HepG2 (cell line): ENCODE measurements around the gene CRLF1. TPM values are rescaled to one million over a fixed set of nuclear protein-coding genes. Genes with fewer than 3 reads are reported as not detected.

ENCODE experiments used
- ATAC-seq: fragments of 200-7000 bp; cut with Tn5 transposase; 3 replicates; pipeline ENCODE4 v1.9.1; 2020; ENCODE audit warnings: mild to moderate bottlenecking, moderate library complexity
- BruUV-seq: library from RNA; stranded (reverse); fragments of 400-500 nt; replicated peaks from 2 replicates; lab custom pipeline; 2021; lab: Mats Ljungman, UMichigan
- CTCF ChIA-PET: fragments of 300-600 bp; formaldehyde crosslinking; extraction: SDS; loops from one replicate; lab custom pipeline; 2021; ENCODE audit warnings: low total read pairs, inconsistent platforms, low intra/inter-chr PET ratio; lab: Yijun Ruan, JAX
- POLR2A ChIA-PET: fragments of 350-600 bp; sonication (Branson Sonifier 250); formaldehyde crosslinking; loops from one replicate; lab custom pipeline; 2020; ENCODE audit warnings: antibody characterized with exemption, inconsistent platforms; lab: Yijun Ruan, JAX
- DNase-seq: peaks from one replicate; pipeline ENCODE4 v3.0.0-alpha.2; 2015; ENCODE audit warnings: low spot score
- FAIRE-seq: peaks from 3 replicates; lab custom pipeline; 2011; peaks lifted over from hg19 to GRCh38; lab: Jason Lieb, UNC
- H2AFZ ChIP-seq: one replicate; pipeline ENCODE4 v1.6.1; 2011; ENCODE audit warnings: low read length, inconsistent platforms
- H3K27ac ChIP-seq: fragments of 300-600 bp; 3 replicates; pipeline ENCODE4 v1.8.0; 2011; ENCODE audit warnings: mixed run types, mild to moderate bottlenecking, mixed read lengths, low read length, inconsistent platforms; ENCODE audit not compliant: insufficient read depth; ENCODE audit errors: extremely low read length
- H3K27me3 ChIP-seq, 2 experiments: fragments of 200-600 bp in 1 of 2; 2 replicates in 1 of 2; 3 replicates in 1 of 2; pipeline versions ENCODE4 v1.6.0 to v1.8.0; 2011; ENCODE audit warnings: low read length in 2 of 2, mild to moderate bottlenecking in 2 of 2, moderate library complexity in 2 of 2, inconsistent platforms in 1 of 2; ENCODE audit not compliant: insufficient read depth in 2 of 2, control insufficient read depth in 1 of 2
- H3K36me3 ChIP-seq, 2 experiments: fragments of 200-600 bp in 1 of 2; replicated peaks in 1 of 2; 2 replicates in 1 of 2; 3 replicates in 1 of 2; pipeline versions ENCODE4 v1.5.1 to v1.8.0; 2011; ENCODE audit warnings: low read length in 2 of 2, inconsistent platforms in 1 of 2; ENCODE audit not compliant: insufficient read depth in 2 of 2, control insufficient read depth in 1 of 2
- H3K4me1 ChIP-seq: 2 replicates; pipeline ENCODE4 v1.5.1; 2012; ENCODE audit warnings: low read length, inconsistent platforms; ENCODE audit not compliant: insufficient read depth
- H3K4me2 ChIP-seq: 2 replicates; pipeline ENCODE4 v1.6.0; 2011; ENCODE audit warnings: low read depth, low read length, inconsistent platforms
- H3K4me3 ChIP-seq, 3 experiments: fragments of 200-600 bp in 1 of 3; sonication (generic), shearing (Covaris generic) in 1 of 3; replicated peaks in 1 of 3; 2 replicates each; pipeline ENCODE4 v1.5.1; 2011 to 2016; ENCODE audit warnings: low read length in 3 of 3, inconsistent platforms in 2 of 3, low read depth in 2 of 3, mild to moderate bottlenecking in 2 of 3, control low read depth in 1 of 3, mixed read lengths in 1 of 3; ENCODE audit not compliant: insufficient read depth in 1 of 3
- H3K79me2 ChIP-seq: one replicate; pipeline ENCODE4 v1.6.1; 2011; ENCODE audit warnings: low read length, inconsistent platforms; ENCODE audit not compliant: insufficient read depth
- H3K9ac ChIP-seq: 2 replicates; pipeline ENCODE4 v1.6.0; 2011; ENCODE audit warnings: mild to moderate bottlenecking, low read depth, low read length, inconsistent platforms; ENCODE audit not compliant: insufficient read depth
- H3K9me3 ChIP-seq: 2 replicates; pipeline ENCODE4 v1.5.1; 2012; ENCODE audit warnings: mild to moderate bottlenecking, low read length
- H4K20me1 ChIP-seq: 2 replicates; pipeline ENCODE4 v1.6.0; 2011; ENCODE audit warnings: inconsistent platforms, mild to moderate bottlenecking, low read length, moderate library complexity; ENCODE audit not compliant: insufficient read depth
- EED ChIP-seq: sonication (generic); formaldehyde crosslinking; IDR thresholded peaks from 2 replicates; pipeline ENCODE4 v1.5.0; 2020; ENCODE audit warnings: mild to moderate bottlenecking, missing genetic modification reagents
- ESRRA ChIP-seq: sonication (generic); formaldehyde crosslinking; IDR thresholded peaks from 2 replicates; pipeline ENCODE4 v1.5.1; 2020; ENCODE audit warnings: mild to moderate bottlenecking, low read depth, missing genetic modification reagents
- EZH2 ChIP-seq: conservative IDR thresholded peaks from 2 replicates; pipeline ENCODE4 v1.6.1; 2012; ENCODE audit warnings: mild to moderate bottlenecking, low read depth, low read length, moderate library complexity
- GZF1 ChIP-seq: sonication (generic); formaldehyde crosslinking; IDR thresholded peaks from 2 replicates; pipeline ENCODE4 v1.5.1; 2020; ENCODE audit warnings: mild to moderate bottlenecking, missing genetic modification reagents
- HHEX ChIP-seq: IDR thresholded peaks from 2 replicates; pipeline ENCODE4 v1.6.1; 2016; ENCODE audit warnings: control low read depth
- NCOA1 ChIP-seq: sonication (generic); formaldehyde crosslinking; IDR thresholded peaks from 2 replicates; pipeline ENCODE4 v1.9.0; 2021; ENCODE audit warnings: missing genetic modification reagents
- NR2F1 ChIP-seq, 2 experiments: fragments of 450-650 bp in 1 of 2; formaldehyde crosslinking in 1 of 2; IDR thresholded peaks; 2 replicates each; pipeline versions ENCODE4 v1.5.0 to v1.6.1; 2016 to 2020; ENCODE audit warnings: mild to moderate bottlenecking in 1 of 2, missing compliant biosample characterization in 1 of 2, missing genetic modification reagents in 1 of 2, moderate library complexity in 1 of 2
- PAXIP1 ChIP-seq: sonication (generic); formaldehyde crosslinking; conservative IDR thresholded peaks from 2 replicates; pipeline ENCODE4 v1.4.0; 2020; ENCODE audit warnings: mild to moderate bottlenecking, missing genetic modification reagents, moderate library complexity
- POLR2A ChIP-seq, 2 experiments: IDR thresholded peaks; 2 replicates each; pipeline ENCODE4 v1.6.1; 2011; ENCODE audit warnings: low read depth in 2 of 2, low read length in 2 of 2, mild to moderate bottlenecking in 1 of 2, moderate library complexity in 1 of 2; ENCODE audit not compliant: insufficient read depth in 1 of 2
- RBM39 ChIP-seq: fragments of 200-400 bp; formaldehyde crosslinking; IDR thresholded peaks from one replicate; pipeline ENCODE4 v1.6.1; 2018; ENCODE audit warnings: antibody characterized with exemption, mild to moderate bottlenecking, low read depth, low read length; ENCODE audit not compliant: poor library complexity, severe bottlenecking
- ZNF367 ChIP-seq: sonication (generic); formaldehyde crosslinking; IDR thresholded peaks from 2 replicates; pipeline ENCODE4 v1.4.0; 2020; ENCODE audit warnings: missing genetic modification reagents, borderline replicate concordance
- ZNF468 ChIP-seq: sonication (generic); formaldehyde crosslinking; IDR thresholded peaks from 2 replicates; pipeline ENCODE4 v1.8.0; 2022; ENCODE audit warnings: mild to moderate bottlenecking, moderate library complexity, missing genetic modification reagents
- ZNF556 ChIP-seq: sonication (generic); formaldehyde crosslinking; IDR thresholded peaks from 2 replicates; pipeline ENCODE4 v1.4.0; 2020; ENCODE audit warnings: mild to moderate bottlenecking, missing genetic modification reagents, borderline replicate concordance
- WGBS: methylation state at CpG from one replicate; pipeline ENCODE4 v1.1.6; 2017; ENCODE audit warnings: low lambda C conversion rate; 5-methylcytosine and 5-hydroxymethylcytosine counted together
- in situ Hi-C: cut with HindIII; loops from 2 replicates; pipeline ENCODE4 v1.10.0; 2017; ENCODE audit warnings: low pct_unique_long_range_greater_than_20kb; ENCODE audit not compliant: extremely low pct_ligation_motif_present
- intact Hi-C: fragments of 100-400 bp; cut with micrococcal nuclease; formaldehyde crosslinking; loops from one replicate; pipeline ENCODE4 v1.10.0; 2022; ENCODE audit not compliant: unreplicated experiment
- polyA plus RNA-seq, 8 experiments: library from polyadenylated mRNA; depleted of rRNA in 3 of 8; stranded (reverse) in 7 of 8; unstranded in 1 of 8; fragments of >200 nt; fragmentation: Illumina TruSeq in 4 of 8; extraction: Trizol in 4 of 8; gene quantifications; 2 replicates each; pipeline versions ENCODE4 v1.2.1 to v1.2.3, GENCODE V29; 2011 to 2016; ENCODE audit warnings: low read depth in 4 of 8, missing spikeins in 1 of 8, mixed read lengths in 1 of 8; ENCODE audit not compliant: insufficient read depth in 1 of 8
- total RNA-seq, 5 experiments: library from RNA; depleted of rRNA; stranded (reverse); fragments of >200 nt; fragmentation: Illumina TruSeq; extraction: Trizol; gene quantifications; 2 replicates each; pipeline ENCODE4 v1.2.3, GENCODE V29; 2016; ENCODE audit warnings: low read depth in 1 of 5
- TF ChIP-seq, protein P1 (sequence below): sonication (generic); formaldehyde crosslinking; IDR thresholded peaks from 2 replicates; pipeline ENCODE4 v1.4.0; 2020; ENCODE audit warnings: mild to moderate bottlenecking, missing genetic modification reagents
- TF ChIP-seq, protein P2 (sequence below): sonication (generic); formaldehyde crosslinking; IDR thresholded peaks from 2 replicates; pipeline ENCODE4 v1.4.0; 2020; ENCODE audit warnings: missing genetic modification reagents
- TF ChIP-seq, protein P3 (sequence below): sonication (generic); formaldehyde crosslinking; IDR thresholded peaks from 2 replicates; pipeline ENCODE4 v1.5.0; 2020; ENCODE audit warnings: missing genetic modification reagents, mild to moderate bottlenecking, borderline replicate concordance

CRLF1 gene
- total and polyA plus RNA-seq, 2 of the 13 experiments (the other 11 are each of a cell fraction or from before 2014, with no cell fraction given) = 217 to 296 TPM

GRCh38 chr19:18635831-18636182 is 29.2 kb upstream of the CRLF1 start:
- 8% methylated on average over 5 of the region's 6 CpGs for WGBS
- no peak for FAIRE-seq
- TF ChIP-seq ESRRA (CRISPR knock-in tag) (no peak), RBM39 (no peak), PAXIP1 (no peak), EED (no peak), GZF1 (CRISPR knock-in tag) (no peak), ZNF468 (CRISPR knock-in tag) (no peak), HHEX (CRISPR knock-in tag) (no peak), ZNF367 (CRISPR knock-in tag) (no peak), ZNF556 (CRISPR knock-in tag) (no peak), NR2F1 (CRISPR knock-in tag; IDR thresholded peaks at IDR 0.05) (no peak), EZH2 (no peak), POLR2A (IDR thresholded peaks at IDR 0.05; ENCODE audit: insufficient read depth in 1 of 2, low read depth in 2 of 2, low read length in 2 of 2) (no peak), NCOA1 (CRISPR knock-in tag) (no peak)
- TF ChIP-seq, protein P1, sequence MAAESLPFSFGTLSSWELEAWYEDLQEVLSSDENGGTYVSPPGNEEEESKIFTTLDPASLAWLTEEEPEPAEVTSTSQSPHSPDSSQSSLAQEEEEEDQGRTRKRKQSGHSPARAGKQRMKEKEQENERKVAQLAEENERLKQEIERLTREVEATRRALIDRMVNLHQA (CRISPR knock-in tag) = no peak
- TF ChIP-seq, protein P2, sequence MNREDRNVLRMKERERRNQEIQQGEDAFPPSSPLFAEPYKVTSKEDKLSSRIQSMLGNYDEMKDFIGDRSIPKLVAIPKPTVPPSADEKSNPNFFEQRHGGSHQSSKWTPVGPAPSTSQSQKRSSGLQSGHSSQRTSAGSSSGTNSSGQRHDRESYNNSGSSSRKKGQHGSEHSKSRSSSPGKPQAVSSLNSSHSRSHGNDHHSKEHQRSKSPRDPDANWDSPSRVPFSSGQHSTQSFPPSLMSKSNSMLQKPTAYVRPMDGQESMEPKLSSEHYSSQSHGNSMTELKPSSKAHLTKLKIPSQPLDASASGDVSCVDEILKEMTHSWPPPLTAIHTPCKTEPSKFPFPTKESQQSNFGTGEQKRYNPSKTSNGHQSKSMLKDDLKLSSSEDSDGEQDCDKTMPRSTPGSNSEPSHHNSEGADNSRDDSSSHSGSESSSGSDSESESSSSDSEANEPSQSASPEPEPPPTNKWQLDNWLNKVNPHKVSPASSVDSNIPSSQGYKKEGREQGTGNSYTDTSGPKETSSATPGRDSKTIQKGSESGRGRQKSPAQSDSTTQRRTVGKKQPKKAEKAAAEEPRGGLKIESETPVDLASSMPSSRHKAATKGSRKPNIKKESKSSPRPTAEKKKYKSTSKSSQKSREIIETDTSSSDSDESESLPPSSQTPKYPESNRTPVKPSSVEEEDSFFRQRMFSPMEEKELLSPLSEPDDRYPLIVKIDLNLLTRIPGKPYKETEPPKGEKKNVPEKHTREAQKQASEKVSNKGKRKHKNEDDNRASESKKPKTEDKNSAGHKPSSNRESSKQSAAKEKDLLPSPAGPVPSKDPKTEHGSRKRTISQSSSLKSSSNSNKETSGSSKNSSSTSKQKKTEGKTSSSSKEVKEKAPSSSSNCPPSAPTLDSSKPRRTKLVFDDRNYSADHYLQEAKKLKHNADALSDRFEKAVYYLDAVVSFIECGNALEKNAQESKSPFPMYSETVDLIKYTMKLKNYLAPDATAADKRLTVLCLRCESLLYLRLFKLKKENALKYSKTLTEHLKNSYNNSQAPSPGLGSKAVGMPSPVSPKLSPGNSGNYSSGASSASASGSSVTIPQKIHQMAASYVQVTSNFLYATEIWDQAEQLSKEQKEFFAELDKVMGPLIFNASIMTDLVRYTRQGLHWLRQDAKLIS (CRISPR knock-in tag) = no peak
- TF ChIP-seq, protein P3, sequence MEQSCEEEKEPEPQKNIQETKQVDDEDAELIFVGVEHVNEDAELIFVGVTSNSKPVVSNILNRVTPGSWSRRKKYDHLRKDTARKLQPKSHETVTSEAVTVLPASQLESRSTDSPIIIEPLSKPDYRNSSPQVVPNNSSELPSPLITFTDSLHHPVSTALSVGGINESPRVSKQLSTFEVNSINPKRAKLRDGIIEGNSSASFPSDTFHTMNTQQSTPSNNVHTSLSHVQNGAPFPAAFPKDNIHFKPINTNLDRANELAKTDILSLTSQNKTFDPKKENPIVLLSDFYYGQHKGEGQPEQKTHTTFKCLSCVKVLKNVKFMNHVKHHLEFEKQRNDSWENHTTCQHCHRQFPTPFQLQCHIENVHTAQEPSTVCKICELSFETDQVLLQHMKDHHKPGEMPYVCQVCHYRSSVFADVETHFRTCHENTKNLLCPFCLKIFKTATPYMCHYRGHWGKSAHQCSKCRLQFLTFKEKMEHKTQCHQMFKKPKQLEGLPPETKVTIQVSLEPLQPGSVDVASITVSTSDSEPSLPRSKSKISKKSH (CRISPR knock-in tag) = no peak

More at GRCh38 chr19:18635831-18636182, 29.2 kb upstream of the CRLF1 start:
- Histone ChIP-seq H3K27me3 (peaks cover 0 to 6% of the 10 kb centered on the region in 2 experiments; a peak in 1 of 5 replicates), H3K9me3 (no peaks in the 10 kb centered on the region), H3K79me2 (peaks cover 8% of the 10 kb centered on the region), H3K36me3 (no peaks in the 10 kb centered on the region), H3K27ac (no peak overlapping the region), H3K4me2 (peak overlapping the region; percentile 53; the same call in 1 of the 2 replicates), H4K20me1 (no peaks in the 10 kb centered on the region), H3K4me1 (peaks cover 40% of the 10 kb centered on the region), H2AFZ (no peak overlapping the region), H3K4me3 (peak overlapping the region in 1 of 3 experiments; percentile 84; a peak in 2 of 6 replicates), H3K9ac (no peak overlapping the region)
- CTCF ChIA-PET = interaction anchor here (1.0 kb wide), 1 partner anchor 116 kb away, joined by 3 read pairs; no protein-coding TSS in a partner anchor
- POLR2A ChIA-PET = interaction anchor here (0.7 kb wide), 1 partner anchor 158 kb away, joined by 3 read pairs; no protein-coding TSS in a partner anchor
- no TSS peak for BruUV-seq
- intact Hi-C loops (no loop called here), in situ Hi-C loops (no loop called here)
- no peak; the same call in 2 of the 3 replicates for ATAC-seq
- DNase-seq = no peak
